Esophagus muscularis mucosa (tissue), 4 donors: Measurements from ENCODE around the gene PLPP4. TPM values are rescaled to one million over a fixed set of nuclear protein-coding genes. Genes with fewer than 3 reads are reported as not detected.
A peak's percentile ranks its signal among the peaks of the same experiment; 100 is the strongest.

Experiments
- DNase-seq: peaks from one replicate; pipeline ENCODE4 v3.0.0-alpha.2; 2017; ENCODE audit errors: extremely low spot score
- H3K27ac ChIP-seq, 4 donors: fragments of 200-600 bp; sonication (generic); replicated peaks in 1 of 4; 1 replicate in 3 of 4; 2 replicates in 1 of 4; pipeline ENCODE4 v1.5.1; 2016 to 2019; ENCODE audit warnings: mild to moderate bottlenecking in 1 of 4
- H3K27me3 ChIP-seq, 4 donors: fragments of 200-600 bp; sonication (generic); one replicate each; pipeline versions ENCODE4 v1.5.1 to v1.6.0; 2016 to 2019
- H3K36me3 ChIP-seq, 4 donors: fragments of 200-600 bp; sonication (generic); one replicate each; pipeline ENCODE4 v1.5.1; 2016 to 2019
- H3K4me1 ChIP-seq, 4 donors: fragments of 200-600 bp; sonication (generic); one replicate each; pipeline ENCODE4 v1.5.1; 2016 to 2019
- H3K4me3 ChIP-seq, 4 donors: fragments of 200-600 bp; sonication (generic); 1 replicate in 2 of 4; 2 replicates in 2 of 4; pipeline ENCODE4 v1.5.1; 2016 to 2019; ENCODE audit warnings: mild to moderate bottlenecking in 4 of 4, moderate library complexity in 1 of 4
- H3K9me3 ChIP-seq, 4 donors: fragments of 200-600 bp; sonication (generic); 1 replicate in 3 of 4; 2 replicates in 1 of 4; pipeline ENCODE4 v1.5.1; 2016 to 2019
- EP300 ChIP-seq: sonication (generic); formaldehyde crosslinking; IDR thresholded peaks from one replicate; pipeline ENCODE4 v1.6.1; 2017; ENCODE audit warnings: antibody characterized with exemption
- POLR2A ChIP-seq: fragments of 450-650 bp; IDR thresholded peaks from one replicate; pipeline ENCODE4 v1.6.1; 2017; ENCODE audit warnings: antibody characterized with exemption, moderate library complexity, mild to moderate bottlenecking, low read depth
- POLR2AphosphoS5 ChIP-seq, 2 donors: sonication (generic); formaldehyde crosslinking; IDR thresholded peaks; one replicate each; pipeline ENCODE4 v1.6.1; 2017; ENCODE audit warnings: antibody characterized with exemption in 2 of 2
- WGBS: methylation state at CpG from one replicate; pipeline ENCODE4 v1.1.5; 2018; 5-methylcytosine and 5-hydroxymethylcytosine counted together
- intact Hi-C: fragments of 100-400 bp; cut with DNase I; formaldehyde crosslinking; loops from one replicate; pipeline ENCODE4 v1.15.1; 2023
- total RNA-seq, 4 donors: library from RNA; depleted of rRNA; stranded (reverse); fragments of >200 nt; gene quantifications; one replicate each; pipeline versions ENCODE4 v1.1.0 to v1.2.1, GENCODE V29; 2016
- TF ChIP-seq, protein P1 (sequence below), 3 experiments: fragments of 200-600 bp in 2 of 3; fragments of 450-650 bp in 1 of 3; sonication (generic) in 2 of 3; IDR thresholded peaks; one replicate each; pipeline ENCODE4 v1.5.1; 2017 to 2019; ENCODE audit warnings: antibody characterized with exemption in 3 of 3, mild to moderate bottlenecking in 2 of 3, moderate library complexity in 1 of 3

Gene PLPP4
- total RNA-seq, 4 donors from 2014 or later: 0.84 to 2.1 (median 1.3) TPM

DNA sequence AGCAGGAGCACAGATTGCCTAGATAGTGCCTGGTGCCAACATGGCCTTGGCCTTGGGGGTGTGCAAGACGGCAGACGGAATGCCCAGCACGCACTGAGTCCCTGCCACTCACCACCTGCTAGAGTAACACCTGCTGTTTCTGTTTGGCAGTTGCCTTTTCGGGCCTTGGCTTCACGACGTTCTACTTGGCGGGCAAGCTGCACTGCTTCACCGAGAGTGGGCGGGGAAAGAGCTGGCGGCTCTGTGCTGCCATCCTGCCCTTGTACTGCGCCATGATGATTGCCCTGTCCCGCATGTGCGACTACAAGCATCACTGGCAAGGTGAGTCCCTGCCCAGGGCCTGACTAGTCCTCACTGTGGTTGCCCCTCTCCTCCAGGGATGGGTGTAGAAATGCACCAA, 118.0 kb downstream of the PLPP4 start:
- Histone ChIP-seq H3K4me3 (no peak overlapping the region), H3K27ac (no peak overlapping the region), H3K27me3 (no peaks in the 10 kb centered on the region), H3K36me3 (no peaks in the 10 kb centered on the region), H3K4me1 (no peaks in the 10 kb centered on the region), H3K9me3 (no peaks in the 10 kb centered on the region)
- WGBS: 93% methylated on average over 9 of the region's 13 CpGs
- TF ChIP-seq EP300 (no peak), POLR2A (no peak), POLR2AphosphoS5 (IDR thresholded peaks at IDR 0.05) (no peak)
- TF ChIP-seq, protein P1, sequence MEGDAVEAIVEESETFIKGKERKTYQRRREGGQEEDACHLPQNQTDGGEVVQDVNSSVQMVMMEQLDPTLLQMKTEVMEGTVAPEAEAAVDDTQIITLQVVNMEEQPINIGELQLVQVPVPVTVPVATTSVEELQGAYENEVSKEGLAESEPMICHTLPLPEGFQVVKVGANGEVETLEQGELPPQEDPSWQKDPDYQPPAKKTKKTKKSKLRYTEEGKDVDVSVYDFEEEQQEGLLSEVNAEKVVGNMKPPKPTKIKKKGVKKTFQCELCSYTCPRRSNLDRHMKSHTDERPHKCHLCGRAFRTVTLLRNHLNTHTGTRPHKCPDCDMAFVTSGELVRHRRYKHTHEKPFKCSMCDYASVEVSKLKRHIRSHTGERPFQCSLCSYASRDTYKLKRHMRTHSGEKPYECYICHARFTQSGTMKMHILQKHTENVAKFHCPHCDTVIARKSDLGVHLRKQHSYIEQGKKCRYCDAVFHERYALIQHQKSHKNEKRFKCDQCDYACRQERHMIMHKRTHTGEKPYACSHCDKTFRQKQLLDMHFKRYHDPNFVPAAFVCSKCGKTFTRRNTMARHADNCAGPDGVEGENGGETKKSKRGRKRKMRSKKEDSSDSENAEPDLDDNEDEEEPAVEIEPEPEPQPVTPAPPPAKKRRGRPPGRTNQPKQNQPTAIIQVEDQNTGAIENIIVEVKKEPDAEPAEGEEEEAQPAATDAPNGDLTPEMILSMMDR (IDR thresholded peaks at IDR 0.05): no peak
- intact Hi-C loops: no loop called here
- peak; percentile 74 for DNase-seq

DNA sequence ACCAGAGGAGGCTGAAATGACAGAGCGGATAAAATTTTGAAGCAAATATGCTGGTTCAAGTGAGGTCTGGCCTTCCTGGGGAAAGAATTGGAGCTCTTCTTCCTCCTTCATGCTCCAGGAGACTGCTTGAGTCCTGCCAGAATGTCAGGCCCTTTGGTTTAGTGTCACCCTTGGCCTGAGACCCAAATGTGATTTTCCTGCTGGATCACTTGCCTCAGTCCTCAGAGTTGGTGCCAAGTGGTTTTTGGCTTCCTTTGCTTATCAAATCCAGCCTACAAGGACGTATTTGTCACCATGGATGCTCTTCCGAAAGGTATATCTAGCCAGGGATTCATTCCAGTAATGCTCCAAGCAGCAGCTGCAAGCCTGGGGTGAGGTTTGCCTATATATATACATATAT, 118.4 kb downstream of the PLPP4 start:
- H3K27me3 ChIP-seq: no peaks in the 10 kb centered on the region
- no peak for DNase-seq
- H3K4me3 ChIP-seq: no peak overlapping the region
- no peak overlapping the region for H3K27ac ChIP-seq
- 83% methylated on average over 3 of the region's 3 CpGs for WGBS
- H3K4me1 ChIP-seq: peaks cover 0 to 4% (median 0%) of the 10 kb centered on the region in 4 donors
- H3K36me3 ChIP-seq: no peaks in the 10 kb centered on the region
- no peaks in the 10 kb centered on the region for H3K9me3 ChIP-seq
- no peak for TF ChIP-seq POLR2AphosphoS5 (IDR thresholded peaks at IDR 0.05)
- TF ChIP-seq POLR2A: no peak
- TF ChIP-seq, protein P1 (IDR thresholded peaks at IDR 0.05): no peak
- TF ChIP-seq EP300: no peak
- intact Hi-C loops: no loop called here

DNA sequence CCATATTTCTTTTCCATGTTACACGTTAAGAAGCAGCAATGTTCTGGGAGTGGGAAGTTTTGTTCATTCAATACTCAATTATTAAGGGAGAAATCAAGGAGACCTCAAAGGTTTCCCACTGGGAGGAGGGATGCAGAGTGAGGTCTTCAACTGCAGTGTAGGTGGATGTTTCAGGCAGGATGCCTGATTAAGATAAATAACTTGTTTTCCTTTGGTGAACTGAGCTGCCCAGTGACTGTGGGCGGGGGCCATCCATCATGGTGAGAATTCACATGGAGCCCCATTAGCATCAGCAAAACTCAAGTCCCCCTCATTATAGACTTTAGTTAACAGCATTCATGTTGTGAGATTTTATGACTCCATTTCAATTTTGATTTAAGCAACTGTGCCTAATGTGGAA, 121.1 kb downstream of the PLPP4 start:
- 79% methylated on average over 2 of the region's 2 CpGs for WGBS

DNA sequence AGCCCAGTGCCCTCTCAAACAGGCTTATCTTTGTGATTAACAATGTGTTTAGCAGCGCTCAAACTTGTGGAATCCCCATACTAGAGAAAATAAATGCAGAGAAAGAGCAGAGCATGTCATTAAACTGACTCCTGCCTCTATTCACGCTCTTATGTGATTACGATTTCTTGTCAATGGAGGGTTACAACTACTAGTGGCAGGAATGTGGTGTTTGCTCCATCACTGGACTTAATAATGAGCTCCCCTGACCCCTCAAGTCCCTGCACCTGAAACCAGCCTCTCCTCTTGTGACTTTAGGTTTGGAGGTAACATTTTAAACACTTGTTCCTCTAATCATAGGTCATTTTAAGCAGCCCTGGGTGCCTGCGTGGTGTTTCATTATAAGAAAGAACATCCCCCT, 121.9 kb downstream of the PLPP4 start:
- WGBS: 72% methylated on average over 4 of the region's 4 CpGs
- Histone ChIP-seq H3K36me3 (no peaks in the 10 kb centered on the region), H3K27me3 (no peaks in the 10 kb centered on the region), H3K27ac (no peak overlapping the region), H3K4me3 (no peak overlapping the region), H3K4me1 (peaks cover 0 to 12% (median 0%) of the 10 kb centered on the region in 4 donors), H3K9me3 (no peaks in the 10 kb centered on the region)
- intact Hi-C loops: no loop called here
- TF ChIP-seq, protein P1 (IDR thresholded peaks at IDR 0.05): no peak
- TF ChIP-seq POLR2AphosphoS5 (IDR thresholded peaks at IDR 0.05): no peak
- DNase-seq: no peak

More for the DNA sequence above, 121.1 kb downstream of the PLPP4 start:
- no peak overlapping the region for H3K27ac ChIP-seq
- intact Hi-C loops: no loop called here
- H3K27me3 ChIP-seq: no peaks in the 10 kb centered on the region
- H3K4me3 ChIP-seq: no peak overlapping the region
- H3K36me3 ChIP-seq: no peaks in the 10 kb centered on the region
- H3K9me3 ChIP-seq: no peaks in the 10 kb centered on the region
- DNase-seq: no peak
- TF ChIP-seq, protein P1 (IDR thresholded peaks at IDR 0.05): no peak
- no peak for TF ChIP-seq POLR2A
- no peak for TF ChIP-seq POLR2AphosphoS5 (IDR thresholded peaks at IDR 0.05)
- no peak for TF ChIP-seq EP300
- H3K4me1 ChIP-seq: peaks cover 0 to 12% (median 0%) of the 10 kb centered on the region in 4 donors
